Measurements from ENCODE around the gene SMC4. TPM values are rescaled to one million over a fixed set of nuclear protein-coding genes. Genes with fewer than 3 reads are reported as not detected.

The SMC4 gene
- total and polyA plus RNA-seq, 3 donors from 2014 or later: 19.5 to 124 (median 111) TPM

GRCh38 chr3:160480931-160481330 lies 81.5 kb downstream of the SMC4 start:
- Histone ChIP-seq H3K4me3 (no peak overlapping the region), H3K27me3 (no peaks in the 10 kb centered on the region), H3K36me3 (ENCODE audit: low read depth, missing control alignments) (no peaks in the 10 kb centered on the region), H3K27ac (no peak overlapping the region), H3K9me3 (no peaks in the 10 kb centered on the region), H3K4me1 (no peaks in the 10 kb centered on the region)
- 92 to 93% methylated on average over 5 of the region's 5 CpGs for WGBS, 2 donors
- TF ChIP-seq POLR2A (IDR thresholded peaks at IDR 0.05) (no peak), CTCF (IDR thresholded peaks at IDR 0.05) (no peak)
- intact Hi-C loops (cut with DNase I; ENCODE audit: low total_unique reads): no loop called here
- DNase-seq: no peak

- Histone ChIP-seq H3K36me3 (ENCODE audit: low read depth, missing control alignments) (no peaks in the 10 kb centered on the region), H3K4me1 (no peaks in the 10 kb centered on the region), H3K4me3 (no peak overlapping the region), H3K27me3 (no peaks in the 10 kb centered on the region), H3K27ac (no peak overlapping the region), H3K9me3 (no peaks in the 10 kb centered on the region)
- 87 to 89% methylated on average over 6 of the region's 6 CpGs for WGBS, 2 donors
- intact Hi-C loops (cut with DNase I; ENCODE audit: low total_unique reads): no loop called here
- TF ChIP-seq POLR2A (IDR thresholded peaks at IDR 0.05) (no peak), CTCF (IDR thresholded peaks at IDR 0.05) (no peak)
- no peak for DNase-seq
Observed at GRCh38 chr3:160481856-160482255, 82.4 kb downstream of the SMC4 start.

- Histone ChIP-seq H3K36me3 (ENCODE audit: low read depth, missing control alignments) (no peaks in the 10 kb centered on the region), H3K27ac (no peak overlapping the region), H3K27me3 (no peaks in the 10 kb centered on the region), H3K4me1 (no peaks in the 10 kb centered on the region), H3K9me3 (no peaks in the 10 kb centered on the region), H3K4me3 (no peak overlapping the region)
- WGBS, 2 donors: 85 to 93% methylated on average over 3 of the region's 3 CpGs
- intact Hi-C loops (cut with DNase I; ENCODE audit: low total_unique reads): no loop called here
- no peak for TF ChIP-seq CTCF (IDR thresholded peaks at IDR 0.05)
- no peak for TF ChIP-seq POLR2A (IDR thresholded peaks at IDR 0.05)
- no peak for DNase-seq
Observed at GRCh38 chr3:160482796-160483195, 83.3 kb downstream of the SMC4 start.

MicroRNAs within 50 kb of the gene (microRNA counts, 767-probe panel; counts per million panel counts)
- 9,840 to 11,474 counts per million in 2 donors for microRNA hsa-miR-15b-5p

Small RNA genes lying within 50 kb of the gene (microRNA-seq; reads per million reads assigned to microRNA genes)
- gene MIR15B (ENCODE audit: borderline number of aligned reads in 2 of 2, borderline replicate concordance in 1 of 2): 3,221 to 3,365 reads per million in 2 donors
- 307 to 416 reads per million in 2 donors for gene MIR16-2 (ENCODE audit: borderline number of aligned reads in 2 of 2, borderline replicate concordance in 1 of 2)

Small RNA genes lying within 50 kb of the gene (small RNA-seq; reads per million reads assigned to genes)
- 5.3 to 6.1 reads per million in 2 donors for gene MIR15B
- gene MIR16-2: 0.38 to 1.5 reads per million in 2 donors
- gene RNU7-136P: 0 reads per million in 2 donors

Other genes starting within 250 kb of the SMC4 start
- gene C3orf80, start 174.2 kb upstream of the SMC4 start, total RNA-seq: 1 to 10 TPM in 1 of 2 donors, under 1 TPM in 1; 0.63 to 2.8 TPM
- 2.0 TPM for gene C3orf80, start 174.2 kb upstream of the SMC4 start, polyA plus RNA-seq (ENCODE audit: insufficient read depth, low read depth, low replicate concordance)
- 10 to 100 TPM; 55.4 to 74.9 TPM for gene IFT80, start 425 bp upstream of the SMC4 start, total RNA-seq
- gene IFT80, start 425 bp upstream of the SMC4 start, polyA plus RNA-seq (ENCODE audit: insufficient read depth, low read depth, low replicate concordance): 32.0 TPM
- 10 to 100 TPM in 1 of 2 donors, 1 to 10 TPM in 1; 9.1 to 20.6 TPM for gene TRIM59, start 50.1 kb downstream of the SMC4 start, total RNA-seq
- gene TRIM59, start 50.1 kb downstream of the SMC4 start, polyA plus RNA-seq (ENCODE audit: insufficient read depth, low read depth, low replicate concordance): 13.9 TPM
- gene KPNA4, start 165.9 kb downstream of the SMC4 start, total RNA-seq: 10 to 100 TPM; 33.1 to 35.7 TPM
- 39.6 TPM for gene KPNA4, start 165.9 kb downstream of the SMC4 start, polyA plus RNA-seq (ENCODE audit: insufficient read depth, low read depth, low replicate concordance)

All from testis (tissue), 3 donors.